ENCODE results near the gene MRPL38.

MRPL38 gene

GRCh38 chr17:75904749-75905521 is at the start of gene MRPL38:
Gene MRPL38 (minus strand): TSS chr17:75904884. CDS start chr17:75904875, 9 bp downstream.
- peak; percentile 77 for DNase-seq (ENCODE audit: low read depth)

GRCh38 chr17:75950855-75951554 is 46.3 kb upstream of the MRPL38 start:
- no peak for DNase-seq (ENCODE audit: low read depth)

DNA sequence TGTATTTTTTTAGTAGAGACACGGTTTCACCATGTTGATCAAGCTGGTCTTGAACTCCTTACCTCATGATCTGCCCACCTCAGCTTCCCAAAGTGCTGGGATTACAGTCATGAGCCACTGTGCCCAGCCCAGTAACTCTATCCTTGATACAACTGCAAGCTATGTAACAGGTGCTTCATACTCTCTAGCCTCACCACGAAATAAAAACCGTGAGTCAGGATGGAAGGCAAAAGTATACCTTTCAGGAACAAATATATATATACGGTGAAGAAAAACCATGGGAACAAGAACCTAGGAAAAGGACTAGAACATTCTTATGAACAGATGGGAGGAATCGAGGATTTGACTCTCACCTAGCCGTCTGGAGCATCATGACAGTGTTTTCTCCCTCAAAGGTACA is 45.7 kb upstream of the MRPL38 start:
- no peak for DNase-seq (ENCODE audit: low read depth)

DNA sequence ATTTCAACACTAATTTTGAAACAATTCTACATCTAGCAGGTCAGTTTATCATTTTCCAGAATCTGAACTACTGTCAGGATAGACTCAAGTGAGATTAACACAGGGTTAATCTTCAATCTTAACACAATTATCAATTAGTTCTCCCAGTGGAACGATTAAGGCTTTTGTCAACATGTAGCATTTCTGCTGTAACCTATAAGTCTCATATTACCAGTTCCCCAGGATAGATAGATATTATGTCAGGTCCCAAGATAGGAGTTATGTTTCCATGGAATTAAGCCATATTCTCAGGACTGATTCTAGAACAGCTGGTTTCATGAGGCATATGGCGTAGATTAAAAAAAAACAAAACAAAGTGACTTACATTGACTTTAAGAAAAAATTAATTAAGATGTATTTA is 40.5 kb upstream of the MRPL38 start:
- DNase-seq (ENCODE audit: low read depth): no peak

- no peak for DNase-seq (ENCODE audit: low read depth)
These were observed 38.8 kb upstream of the MRPL38 start for GRCh38 chr17:75943491-75943890.

DNA sequence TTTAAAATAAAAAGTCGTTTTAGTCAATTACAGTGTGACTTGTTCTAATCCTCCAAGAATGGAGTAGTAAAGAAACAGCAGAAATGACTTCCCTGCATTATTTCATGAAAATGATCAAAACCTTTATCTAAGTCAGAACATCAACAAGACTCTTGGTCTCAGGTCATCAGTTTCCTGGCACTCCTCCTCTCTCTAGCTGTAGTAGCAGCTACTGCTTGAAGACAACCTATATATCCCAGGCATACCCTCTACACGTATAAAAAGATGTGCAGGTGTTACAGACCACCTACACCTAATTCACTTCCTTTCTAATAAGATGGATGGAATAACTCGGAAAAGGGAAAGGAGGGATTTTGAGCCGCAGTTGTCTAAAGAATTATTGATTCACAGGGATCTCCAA is 37.8 kb upstream of the MRPL38 start:
- DNase-seq (ENCODE audit: low read depth): no peak

DNA sequence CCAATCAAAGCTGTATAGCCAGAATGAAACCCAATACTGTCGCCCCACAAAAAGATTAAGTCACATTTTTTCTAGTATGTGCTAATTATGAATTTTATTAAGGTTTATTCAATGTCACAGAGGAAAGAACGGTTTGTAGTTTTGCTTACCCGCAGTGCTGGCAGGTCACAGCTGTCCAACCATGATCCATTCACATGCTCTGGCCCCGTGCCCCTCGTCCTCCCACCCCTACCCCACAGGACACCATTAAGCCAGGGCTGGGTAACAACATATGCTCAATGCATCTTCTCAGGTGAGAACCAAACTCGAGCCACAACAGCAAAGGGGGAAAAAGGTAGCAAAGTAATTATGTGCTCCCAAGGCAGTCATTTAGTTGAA is 36.7 kb upstream of the MRPL38 start:
- no peak for DNase-seq (ENCODE audit: low read depth)

DNA sequence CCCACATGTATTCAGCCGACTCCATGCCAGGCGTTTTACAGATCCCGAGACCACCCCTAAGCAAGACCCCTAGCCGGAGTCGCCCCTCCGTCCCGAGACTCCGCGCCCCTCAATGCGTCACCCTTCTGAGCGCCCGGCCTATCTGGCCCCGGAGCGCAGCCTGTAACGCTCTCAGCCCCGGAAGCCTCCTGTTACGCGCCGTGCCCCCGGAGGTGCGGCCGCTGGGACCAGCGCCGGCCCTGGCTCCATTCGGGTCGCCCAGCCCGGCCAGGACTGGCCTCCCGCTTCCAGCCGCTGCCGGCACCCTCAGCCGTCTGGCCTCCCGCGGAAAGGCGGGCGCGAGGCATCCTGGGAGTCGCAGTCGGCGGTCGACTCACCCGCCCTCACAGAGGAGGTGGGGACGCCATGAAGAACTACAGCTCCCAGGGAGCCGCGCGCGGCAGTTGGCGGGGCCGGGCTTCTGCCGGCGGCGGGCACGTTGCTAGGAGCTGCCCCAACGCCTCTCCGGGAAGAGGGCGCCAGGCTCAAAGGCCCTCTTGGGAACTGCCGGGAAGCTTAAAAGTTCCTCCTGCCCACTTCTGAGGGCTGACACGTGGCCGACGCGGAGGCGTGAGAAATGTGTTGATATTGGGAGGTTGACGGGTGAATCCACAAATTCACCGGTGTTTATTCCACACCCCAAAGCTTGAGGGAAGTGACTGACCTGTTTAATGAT is 36.2 kb upstream of the MRPL38 start, which contains the start of gene FBF1:
TSS of gene FBF1 (minus strand) at position 316 of the 715 bp plus-strand sequence. CDS start 2,893 bp downstream, outside the sequence.
- DNase-seq (ENCODE audit: low read depth): peak; percentile 76

DNA sequence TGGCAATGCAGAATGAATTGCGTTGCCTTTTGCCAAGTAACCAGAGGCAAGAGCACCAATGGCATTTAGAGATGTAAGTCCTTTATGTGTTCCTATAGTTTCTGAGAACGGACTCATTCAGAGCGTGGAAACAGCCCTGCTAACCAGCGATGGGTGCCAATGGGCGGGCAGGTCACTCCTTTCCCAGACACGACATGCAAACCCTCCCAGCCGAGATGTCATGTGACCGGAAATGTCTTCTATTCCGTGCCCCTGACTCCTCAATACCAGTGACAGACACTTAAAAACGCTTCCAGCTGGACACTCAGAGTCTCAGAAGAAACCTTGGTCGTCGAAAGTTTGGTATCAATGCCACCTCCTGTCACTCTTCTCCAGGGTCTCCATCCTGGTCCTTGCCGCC is 33.0 kb upstream of the MRPL38 start:
- DNase-seq (ENCODE audit: low read depth): no peak

- DNase-seq (ENCODE audit: low read depth): no peak
These were observed 29.1 kb upstream of the MRPL38 start for GRCh38 chr17:75933808-75934207.

GRCh38 chr17:75932852-75933251 is 28.2 kb upstream of the MRPL38 start:
- DNase-seq (ENCODE audit: low read depth): no peak

DNA sequence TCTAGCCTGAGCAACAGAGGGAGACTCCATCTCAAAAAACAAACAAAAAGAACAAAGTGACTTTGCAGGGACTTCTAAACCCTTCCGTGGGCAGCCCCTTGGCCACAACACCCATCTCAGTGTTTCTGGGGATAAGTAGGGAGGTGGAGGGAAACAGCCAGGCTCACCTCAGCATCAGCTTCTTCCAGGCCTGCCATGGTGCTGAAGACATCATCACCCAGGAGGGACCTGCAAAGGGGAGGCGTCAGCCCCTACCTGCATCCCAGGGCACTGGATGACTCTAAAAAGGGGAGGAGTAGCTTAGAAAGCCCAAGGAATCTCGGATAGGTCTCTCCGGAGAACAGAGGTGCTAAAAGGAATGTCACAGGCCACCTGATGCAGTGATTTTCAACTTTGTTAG is 26.4 kb upstream of the MRPL38 start:
- DNase-seq (ENCODE audit: low read depth): no peak

DNA sequence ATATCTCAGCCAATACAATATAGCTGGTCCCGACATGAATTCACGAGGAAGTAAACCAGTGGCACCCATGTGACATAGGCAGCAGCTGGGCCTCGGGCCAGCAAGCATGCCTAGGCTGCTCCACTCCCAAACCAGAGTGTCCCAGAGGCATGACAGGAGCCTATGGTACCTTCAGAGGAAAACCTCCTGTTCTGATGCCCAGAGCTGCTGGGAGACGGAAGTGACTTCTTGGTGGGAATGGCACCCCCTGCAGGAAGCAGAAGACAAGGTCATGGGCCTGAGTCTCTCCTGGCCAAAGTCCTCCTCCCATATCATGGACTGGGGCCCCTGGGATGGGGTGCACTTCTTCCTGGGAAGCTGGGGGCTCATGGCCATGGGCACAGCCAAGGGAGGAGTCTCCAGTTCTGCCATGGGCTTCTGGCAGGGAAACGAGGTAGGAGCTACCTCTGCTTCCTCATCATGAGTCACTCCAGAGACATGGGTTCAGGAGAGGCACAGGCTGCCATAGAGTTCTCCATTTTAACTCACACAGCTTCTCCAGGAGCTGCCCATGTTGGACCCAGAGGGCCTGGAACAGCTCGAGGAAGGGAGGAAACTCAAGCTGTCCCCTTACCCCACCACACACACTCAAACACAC is 22.7 kb upstream of the MRPL38 start:
- no peak for DNase-seq (ENCODE audit: low read depth)

- DNase-seq (ENCODE audit: low read depth): no peak
These were observed 21.8 kb upstream of the MRPL38 start for GRCh38 chr17:75926456-75926855.

- DNase-seq (ENCODE audit: low read depth): no peak
These were observed 21.2 kb upstream of the MRPL38 start for GRCh38 chr17:75925912-75926311.

DNA sequence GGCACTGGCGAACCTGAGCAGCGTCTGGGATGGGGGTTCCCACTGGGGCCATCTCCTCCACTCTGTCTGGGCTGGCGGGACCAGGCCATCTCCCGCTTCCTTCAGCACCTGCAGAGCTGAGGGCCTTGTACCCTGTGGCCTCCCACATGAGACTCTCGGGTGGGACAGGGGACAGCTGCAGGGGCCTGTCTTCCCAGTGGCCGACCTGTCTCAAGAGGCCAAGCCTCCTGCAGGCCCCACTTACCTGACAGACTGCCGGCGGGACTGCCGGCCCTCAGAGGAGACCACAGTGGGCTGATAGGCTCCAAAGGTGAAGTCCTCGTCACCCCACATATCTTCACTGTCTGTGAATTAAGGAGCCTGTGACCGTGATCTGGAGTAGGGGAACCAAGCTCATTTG is 20.4 kb upstream of the MRPL38 start:
- DNase-seq (ENCODE audit: low read depth): no peak

- DNase-seq (ENCODE audit: low read depth): no peak
These were observed 18.5 kb upstream of the MRPL38 start for GRCh38 chr17:75922963-75923874.

- DNase-seq (ENCODE audit: low read depth): no peak
These were observed 17.7 kb upstream of the MRPL38 start for GRCh38 chr17:75922173-75922961.

DNA sequence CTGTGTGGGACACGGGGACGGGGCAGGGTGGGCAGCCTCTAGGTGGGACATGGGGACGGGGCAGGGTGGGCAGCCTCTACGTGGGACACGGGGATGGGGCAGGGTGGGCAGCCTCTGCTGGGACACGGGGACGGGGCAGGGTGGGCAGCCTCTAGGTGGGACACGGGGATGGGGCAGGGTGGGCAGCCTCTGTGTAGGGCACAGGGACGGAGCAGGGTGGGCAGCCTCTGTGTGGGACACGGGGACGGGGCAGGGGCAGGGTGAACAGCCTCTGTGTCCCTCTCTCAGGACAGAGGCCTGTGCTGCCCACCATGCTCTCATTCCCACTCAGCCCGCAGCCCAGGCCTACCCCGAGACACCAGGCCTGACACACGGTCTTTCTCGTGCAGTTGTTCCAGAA is 16.9 kb upstream of the MRPL38 start:
- DNase-seq (ENCODE audit: low read depth): no peak

DNA sequence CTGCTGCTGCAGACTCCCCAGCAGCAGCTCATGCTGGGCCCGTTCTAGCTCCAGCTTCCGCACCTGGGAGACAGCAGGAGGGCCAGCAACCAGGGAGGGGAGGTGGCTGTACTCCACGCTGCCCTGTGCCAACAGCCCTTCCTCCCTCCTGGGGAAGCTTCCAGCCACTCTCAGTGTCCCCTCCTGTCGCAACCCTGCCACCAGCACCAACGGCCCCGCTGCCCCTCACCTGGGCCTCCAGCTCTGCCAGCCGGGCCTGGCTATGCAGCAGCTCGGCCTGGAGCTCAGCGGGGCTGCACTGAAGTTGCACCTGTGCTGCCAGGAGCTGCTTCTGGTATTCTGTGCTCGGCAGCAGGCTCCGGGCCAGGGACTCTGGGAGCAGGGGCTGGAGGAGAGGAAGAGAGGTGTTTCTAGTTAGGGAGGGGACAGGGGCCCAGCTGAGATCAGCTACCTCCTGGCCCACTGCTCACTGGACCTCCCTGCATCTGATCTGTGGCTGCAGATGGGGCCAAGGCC is 15.4 kb upstream of the MRPL38 start:
- no peak for DNase-seq (ENCODE audit: low read depth)
